Stimulated activated CD4-positive, alpha-beta T cell treated with anti-CD3 and anti-CD28 coated beads, Interleukin-15, amount 100 ng/mL, for 48 hours (primary cell): ENCODE measurements around the gene CYP2W1.

Experiments used
- DNase-seq, 2 donors: peaks; one replicate each; pipeline ENCODE4 v3.0.0-alpha.2; 2020; ENCODE audit warnings: low read depth in 2 of 2

The CYP2W1 gene

DNA sequence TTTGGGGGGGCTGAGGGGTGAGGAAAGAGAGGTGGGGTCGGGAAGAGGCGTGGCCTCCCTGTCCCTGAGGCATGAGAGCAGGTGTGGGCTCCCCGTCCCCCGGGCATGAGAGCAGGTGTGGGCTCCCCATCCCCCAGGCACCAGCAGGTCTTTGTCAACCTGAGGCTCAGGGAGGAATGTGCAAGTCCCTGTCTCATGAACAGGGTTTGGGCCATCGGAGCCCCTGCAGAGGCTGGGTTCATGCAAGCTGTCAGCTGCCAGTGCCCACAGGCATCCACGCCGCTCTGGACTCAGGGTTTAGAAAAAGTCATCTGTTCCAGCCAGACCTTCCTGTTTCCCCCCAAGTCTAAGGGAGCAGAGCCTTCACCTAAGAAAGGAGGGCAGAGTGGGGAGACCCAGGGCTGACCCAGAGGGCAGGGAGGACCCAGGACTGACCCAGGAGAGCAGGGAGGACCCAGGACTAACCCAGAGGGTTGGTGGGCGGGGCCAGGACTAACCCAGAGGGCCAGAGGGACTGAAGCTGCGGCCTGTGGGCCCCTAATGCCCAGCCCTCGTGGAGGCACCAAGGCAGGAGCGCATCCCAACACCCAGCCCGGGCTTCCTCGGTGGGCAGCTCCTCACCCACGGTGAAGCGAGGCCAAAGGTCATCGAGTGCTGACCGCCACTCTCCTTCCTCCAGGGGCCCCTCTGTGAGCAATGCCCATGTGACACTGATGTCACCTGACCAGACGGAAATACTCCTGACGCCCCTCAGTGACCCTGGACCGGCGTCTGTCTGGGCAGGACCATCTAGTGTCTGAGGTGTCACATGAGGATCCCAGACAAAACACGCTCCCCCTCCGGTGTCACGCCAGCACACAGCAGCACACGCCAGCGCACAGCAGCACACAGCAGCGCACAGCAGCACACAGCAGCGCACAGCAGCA lies 32.5 kb downstream of the CYP2W1 start:
- no peak for DNase-seq

- DNase-seq, result no peak
Measured at GRCh38 chr7:1016577-1017531, 33.9 kb downstream of the CYP2W1 start.

DNA sequence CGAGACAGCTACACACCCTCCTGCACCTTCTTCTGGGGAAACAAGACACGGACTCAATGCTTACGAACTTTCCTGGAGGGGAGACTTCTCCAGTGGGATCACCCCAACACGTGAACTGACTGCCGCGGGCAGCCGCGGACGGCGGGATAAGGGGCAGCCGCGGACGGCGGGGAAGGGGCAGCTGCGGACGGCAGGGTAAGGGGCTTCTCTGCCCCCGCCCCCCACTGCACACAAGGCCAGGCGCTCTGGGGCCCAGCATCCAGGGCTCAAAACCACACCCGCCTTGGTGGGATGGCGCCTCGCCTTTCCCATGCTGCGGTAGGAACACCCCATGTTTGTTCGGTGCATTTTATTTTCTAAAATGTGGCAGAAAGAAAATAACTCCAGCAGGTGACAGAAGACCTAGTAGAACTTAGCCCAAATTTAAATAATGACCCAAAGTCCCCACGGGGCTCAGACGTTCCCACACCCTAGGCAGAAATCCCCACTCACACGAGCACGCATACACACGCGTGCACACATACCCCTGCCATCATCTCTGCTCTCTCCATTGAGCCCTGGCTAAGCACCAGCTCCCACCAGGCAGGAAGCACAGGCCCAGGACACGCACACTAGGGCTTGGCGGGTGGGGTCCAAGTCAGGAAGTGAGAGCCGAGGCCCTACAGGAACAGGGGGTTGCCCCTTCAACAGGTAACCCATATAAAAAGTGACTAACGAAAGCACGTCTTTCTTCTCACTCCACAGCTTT lies 34.8 kb downstream of the CYP2W1 start:
- no peak for DNase-seq

- DNase-seq, result no peak
Measured at GRCh38 chr7:1018334-1018695, 35.3 kb downstream of the CYP2W1 start.

DNA sequence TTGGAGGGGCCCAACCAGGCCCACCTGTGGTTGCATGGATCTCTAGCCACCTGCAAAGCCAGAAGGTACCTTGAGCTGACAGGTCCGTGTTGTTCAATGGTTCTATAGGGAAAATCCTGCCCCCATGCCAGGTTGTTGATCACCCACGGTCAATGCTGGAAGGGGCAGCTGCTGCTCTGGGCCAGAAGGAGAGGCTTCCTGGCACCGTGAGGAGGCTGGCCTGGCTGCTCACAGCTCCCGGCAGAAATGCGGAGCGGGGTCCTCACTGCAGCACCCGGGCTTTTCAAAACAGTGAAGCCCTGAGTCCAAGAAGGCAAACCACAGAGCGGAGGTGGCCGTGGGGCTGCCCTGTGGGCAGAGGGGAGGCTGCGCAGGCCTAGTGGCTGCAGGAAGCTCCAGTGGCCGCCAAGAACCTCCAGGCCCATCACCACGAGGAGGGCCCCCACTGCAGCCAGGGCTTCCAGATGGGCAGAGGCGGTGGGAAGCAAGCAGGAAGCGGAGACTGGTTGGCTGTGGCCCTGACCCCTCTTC lies 36.3 kb downstream of the CYP2W1 start:
- DNase-seq, result no peak

DNA sequence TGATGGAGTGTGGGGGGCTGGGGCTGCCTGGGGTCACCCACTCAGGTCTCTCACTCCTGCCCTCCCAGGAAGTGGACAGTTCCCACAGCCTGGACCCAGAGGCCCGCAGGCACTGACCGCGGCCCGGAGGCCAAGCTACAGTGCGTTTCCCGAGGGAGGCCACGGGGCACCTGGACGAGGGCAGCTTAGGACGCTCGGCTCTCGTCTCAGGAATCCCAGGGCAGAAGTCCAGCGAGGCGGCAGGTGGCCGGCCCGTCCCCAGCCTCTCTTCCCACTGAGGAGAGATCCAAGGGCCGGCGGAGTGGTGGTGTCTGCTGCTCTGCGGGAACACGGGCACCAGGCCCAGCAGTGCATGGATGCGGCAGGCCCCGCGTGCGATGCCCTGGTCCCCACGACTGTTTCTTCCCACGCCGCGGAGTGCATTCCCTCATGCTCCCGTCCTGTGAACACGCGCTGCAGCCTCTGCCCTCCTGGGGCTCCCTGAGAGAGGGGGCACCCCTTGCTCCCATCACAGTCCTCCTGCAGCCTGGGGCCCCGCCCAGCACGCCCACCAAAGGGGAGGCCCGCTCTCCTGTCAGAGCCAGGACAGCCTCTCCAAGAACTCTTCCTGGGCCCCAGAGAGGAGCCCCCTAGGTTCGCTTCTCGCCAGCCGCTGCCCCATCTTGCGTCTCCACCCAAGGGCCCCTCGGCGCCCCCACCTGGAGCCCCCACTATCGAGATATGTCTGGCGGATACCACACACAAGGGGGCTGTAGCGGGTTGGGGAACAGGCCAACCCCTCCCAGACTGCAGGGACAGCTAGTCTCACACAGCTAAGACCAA lies 37.0 kb downstream of the CYP2W1 start:
- DNase-seq, result no peak

DNA sequence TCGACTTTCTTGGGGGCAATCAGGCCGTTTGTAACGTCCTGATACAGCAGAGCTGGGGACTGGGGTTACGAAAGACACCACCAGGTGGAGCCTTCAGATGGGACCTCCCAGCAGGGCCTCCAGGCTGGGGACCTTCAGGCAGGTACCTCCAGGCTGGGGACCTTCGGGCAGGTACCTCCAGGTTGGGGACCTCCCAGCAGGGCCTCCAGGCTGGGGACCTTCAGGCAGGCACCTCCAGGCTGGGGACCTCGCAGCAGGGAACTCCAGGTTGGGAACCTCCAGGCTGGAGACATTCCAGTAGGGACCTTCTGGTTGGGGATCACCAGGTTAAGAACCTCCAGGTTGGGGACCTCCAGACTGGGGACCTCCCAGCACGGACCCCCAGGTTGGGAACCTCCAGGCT lies 37.9 kb downstream of the CYP2W1 start:
- no peak for DNase-seq

DNA sequence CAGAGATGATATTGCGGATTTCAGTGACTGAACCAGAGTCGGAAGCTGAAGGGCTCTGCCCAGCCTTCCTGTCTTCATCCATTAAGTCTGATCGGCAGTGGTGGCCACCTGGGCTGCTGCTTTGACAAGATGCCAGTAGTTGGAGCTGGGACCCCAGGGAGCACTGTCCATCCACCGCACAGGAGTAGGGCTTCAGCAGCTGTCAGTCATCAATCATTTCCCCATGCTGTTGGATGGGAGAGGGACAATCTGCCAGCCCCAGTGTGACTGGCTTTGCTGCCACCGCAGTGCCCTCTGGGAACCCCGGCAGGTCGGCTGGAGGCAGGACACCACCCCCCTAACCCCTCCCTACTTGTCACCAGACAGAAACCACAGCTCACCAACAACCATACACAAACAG lies 38.4 kb downstream of the CYP2W1 start:
- DNase-seq, result no peak

DNA sequence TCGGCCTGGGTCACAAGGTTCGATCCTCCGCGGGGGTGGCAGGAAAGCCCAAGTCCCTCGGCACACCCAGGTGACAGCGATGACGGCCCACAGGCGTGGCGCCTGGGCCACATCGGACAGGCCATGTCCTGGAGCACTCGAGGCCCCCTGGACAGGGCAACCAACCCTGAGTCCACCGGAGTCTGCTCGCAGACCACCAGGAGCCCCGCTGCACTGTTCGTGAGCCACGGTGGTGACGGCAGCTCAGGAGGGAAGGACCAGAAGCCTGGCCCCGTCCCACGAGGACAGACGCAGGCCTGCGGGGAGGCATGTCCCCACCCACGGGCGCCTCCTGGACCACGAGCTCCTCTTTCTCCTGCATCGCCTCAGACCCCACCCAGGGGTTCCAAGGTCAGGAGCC lies 39.0 kb downstream of the CYP2W1 start:
- no peak for DNase-seq

GRCh38 chr7:1022356-1022755 lies 39.4 kb downstream of the CYP2W1 start:
- no peak for DNase-seq

DNA sequence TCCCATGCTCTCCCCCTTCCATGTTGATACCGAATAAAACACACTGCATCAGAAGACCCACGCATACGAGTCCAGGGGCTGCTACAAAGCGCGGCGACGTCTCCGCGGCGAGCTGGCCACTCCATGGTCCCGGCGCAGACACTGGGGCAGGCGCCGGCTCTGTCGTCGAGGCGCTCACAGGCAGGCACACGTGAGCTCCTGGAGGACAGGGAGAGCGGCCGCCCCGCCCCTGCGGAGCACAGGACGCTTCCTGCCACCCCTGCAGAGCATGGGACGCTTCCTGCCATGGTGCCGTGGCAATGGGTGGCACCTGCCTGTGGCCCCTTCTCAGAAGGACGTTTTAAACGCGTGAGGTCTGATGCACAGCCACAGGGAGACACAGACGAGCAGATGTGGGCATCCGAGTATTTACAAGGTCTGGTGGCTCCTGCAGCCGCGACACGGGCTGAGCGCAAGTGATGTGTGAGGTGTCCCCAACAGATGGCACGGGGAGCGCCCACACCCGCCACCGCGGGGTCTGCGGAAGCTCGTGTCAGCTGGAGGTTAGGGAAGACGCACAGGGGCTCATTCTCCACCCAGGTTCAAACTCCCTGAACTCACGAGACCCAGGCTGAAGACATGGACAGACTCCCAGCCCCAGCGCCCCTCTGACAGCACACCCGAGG lies 40.0 kb downstream of the CYP2W1 start:
- DNase-seq, result no peak

- no peak for DNase-seq
Measured at GRCh38 chr7:1024331-1024841, 41.4 kb downstream of the CYP2W1 start.

GRCh38 chr7:1024876-1025742 lies 42.1 kb downstream of the CYP2W1 start:
- no peak for DNase-seq

- DNase-seq, result no peak
Measured at GRCh38 chr7:1025743-1026581, 43.0 kb downstream of the CYP2W1 start.

GRCh38 chr7:1026721-1027161 lies 43.8 kb downstream of the CYP2W1 start:
- no peak for DNase-seq

DNA sequence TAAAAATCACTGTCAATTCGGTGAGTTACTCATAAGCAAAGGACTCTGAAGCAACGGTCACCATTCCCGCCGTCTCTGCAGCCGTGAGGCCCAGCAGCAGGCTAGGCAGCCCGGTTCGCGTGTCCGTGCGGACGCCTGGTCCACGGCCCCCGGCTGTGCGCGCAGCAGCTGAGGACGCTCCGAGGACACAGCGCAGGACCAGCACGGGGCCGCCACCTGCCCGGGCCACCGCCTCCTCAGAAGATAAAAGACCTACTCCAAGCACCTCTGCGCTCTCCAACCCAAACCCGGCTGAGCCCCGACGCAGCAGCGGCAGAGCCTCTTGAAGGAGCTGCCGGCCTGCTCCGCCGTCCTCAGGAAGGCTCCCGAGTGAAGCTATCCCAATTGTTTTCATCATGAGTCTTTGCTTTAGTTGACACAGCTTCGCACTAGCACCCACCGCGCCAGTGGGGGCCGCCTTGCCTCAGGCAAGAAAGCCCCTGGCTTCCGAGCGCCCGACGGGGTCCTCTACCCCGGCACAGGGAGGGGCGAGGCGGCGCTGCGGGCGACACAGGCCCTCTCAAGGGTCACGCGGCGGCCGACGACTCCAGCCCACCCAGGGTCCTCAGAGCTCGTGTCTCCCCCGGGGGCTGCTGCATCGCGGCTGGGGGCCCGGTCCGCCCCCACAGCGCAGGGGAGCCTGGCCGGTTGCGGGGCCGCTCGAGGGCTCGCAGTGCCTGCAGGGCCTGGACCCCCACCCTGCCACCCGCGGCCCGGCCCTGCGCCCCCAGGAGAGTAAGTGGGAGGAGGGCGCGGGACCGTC lies 44.5 kb downstream of the CYP2W1 start:
- no peak for DNase-seq
